Mesenteric fat pad (tissue), 1 donor: ENCODE measurements around the gene ISCA2. TPM values are rescaled to one million over a fixed set of nuclear protein-coding genes. Genes with fewer than 3 reads are reported as not detected.

ENCODE experiments used
- DNase-seq: peaks from one replicate; pipeline ENCODE4 v3.0.0-alpha.2; 2020; ENCODE audit warnings: low spot score
- total RNA-seq: library from RNA; stranded (reverse); fragmentation: NEBNext Ultra II Directional; extraction: Animal tissue kit (Norgen Biotek cat#: 25700); gene quantifications from one replicate; pipeline ENCODE4 v1.2.1, GENCODE V29; 2021
- donor health status: DM: yes; HTN: yes; CAD: no.

The ISCA2 gene
- total RNA-seq, 1 donor from 2014 or later, result 17.8 TPM

- DNase-seq, result no peak
Observed at GRCh38 chr14:74507840-74508239, 14.3 kb downstream of the ISCA2 start.

GRCh38 chr14:74508292-74508731 is 14.7 kb downstream of the ISCA2 start:
- peak; percentile 82 for DNase-seq

- peak; percentile 87 for DNase-seq
Observed at GRCh38 chr14:74508844-74509428, 15.4 kb downstream of the ISCA2 start.

GRCh38 chr14:74509587-74510222 is 16.1 kb downstream of the ISCA2 start:
- DNase-seq, result peak; percentile 84

GRCh38 chr14:74510223-74510931 is 16.8 kb downstream of the ISCA2 start:
- peak; percentile 26 for DNase-seq

- DNase-seq, result peak; percentile 81
Observed at GRCh38 chr14:74510959-74511409, 17.4 kb downstream of the ISCA2 start.

- DNase-seq, result peak; percentile 67
Observed at GRCh38 chr14:74511966-74512830, 18.6 kb downstream of the ISCA2 start.

- DNase-seq, result no peak
Observed at GRCh38 chr14:74514471-74514941, 20.9 kb downstream of the ISCA2 start.

- DNase-seq, result no peak
Observed at GRCh38 chr14:74515891-74516412, 22.4 kb downstream of the ISCA2 start.

GRCh38 chr14:74516451-74517160 is 23.0 kb downstream of the ISCA2 start:
- DNase-seq, result no peak

GRCh38 chr14:74517731-74518130 is 24.2 kb downstream of the ISCA2 start:
- DNase-seq, result no peak

GRCh38 chr14:74518221-74518620 is 24.7 kb downstream of the ISCA2 start:
- no peak for DNase-seq

GRCh38 chr14:74519316-74520074 is 25.9 kb downstream of the ISCA2 start:
- DNase-seq, result no peak

GRCh38 chr14:74521756-74522155 is 28.2 kb downstream of the ISCA2 start:
- no peak for DNase-seq

- DNase-seq, result no peak
Observed at GRCh38 chr14:74522740-74523139, 29.2 kb downstream of the ISCA2 start.

- DNase-seq, result no peak
Observed at GRCh38 chr14:74524076-74524811, 30.7 kb downstream of the ISCA2 start.

- DNase-seq, result no peak
Observed at GRCh38 chr14:74524812-74525135, 31.2 kb downstream of the ISCA2 start.

- DNase-seq, result no peak
Observed at GRCh38 chr14:74525361-74525851, 31.8 kb downstream of the ISCA2 start.
